Activated CD4-positive, alpha-beta T cell treated with anti-CD3 and anti-CD28 coated beads for 36 hours (primary cell): ENCODE results near the gene AGPAT3. TPM values are rescaled to one million over a fixed set of nuclear protein-coding genes. Genes with fewer than 3 reads are reported as not detected.

ENCODE experiments used
- ATAC-seq: fragments of 200-7000 bp; cut with Tn5 transposase; one replicate; pipeline ENCODE4 v1.10.0; 2021; ENCODE audit warnings: mild to moderate bottlenecking, moderate library complexity
- CTCF ChIA-PET: fragments of 350-600 bp; sonication (Branson Sonifier 250); formaldehyde crosslinking; loops from one replicate; lab custom pipeline; 2021; ENCODE audit warnings: antibody characterized with exemption; lab: Charles Lee
- POLR2A ChIA-PET: fragments of 350-600 bp; sonication (Branson Sonifier 250); formaldehyde crosslinking; loops from one replicate; lab custom pipeline; 2021; ENCODE audit warnings: antibody characterized with exemption, inconsistent platforms; lab: Charles Lee
- DNase-seq: peaks from one replicate; pipeline ENCODE4 v3.0.0-alpha.2; 2020
- H3K27ac Mint-ChIP-seq: one replicate; pipeline ENCODE4 v1.8.0; 2021; ENCODE audit warnings: mixed read lengths
- H3K27me3 Mint-ChIP-seq: one replicate; pipeline ENCODE4 v1.8.0; 2021; ENCODE audit warnings: mixed read lengths
- H3K36me3 Mint-ChIP-seq: one replicate; pipeline ENCODE4 v1.8.0; 2021; ENCODE audit warnings: low read depth, mixed read lengths
- H3K4me1 Mint-ChIP-seq: one replicate; pipeline ENCODE4 v1.8.0; 2021; ENCODE audit warnings: mixed read lengths
- H3K4me3 Mint-ChIP-seq: one replicate; pipeline ENCODE4 v1.8.0; 2021; ENCODE audit warnings: mild to moderate bottlenecking, moderate library complexity, mixed read lengths
- H3K9me3 Mint-ChIP-seq: one replicate; pipeline ENCODE4 v1.8.0; 2021; ENCODE audit warnings: low read depth, mixed read lengths
- intact Hi-C, 2 experiments: fragments of 100-400 bp; cut with DNase I in 1 of 2; cut with micrococcal nuclease in 1 of 2; formaldehyde crosslinking; loops; one replicate each; pipeline versions ENCODE4 v1.14.2 to v1.15.1; 2022 to 2024; cut with DNase I, micrococcal nuclease
- total RNA-seq, 2 experiments: library from RNA; stranded (reverse); gene quantifications; one replicate each; pipeline ENCODE4 v1.2.3, GENCODE V29; 2021

The AGPAT3 gene
- total RNA-seq, 2 experiments from 2014 or later = 73.5 to 90.7 TPM

DNA sequence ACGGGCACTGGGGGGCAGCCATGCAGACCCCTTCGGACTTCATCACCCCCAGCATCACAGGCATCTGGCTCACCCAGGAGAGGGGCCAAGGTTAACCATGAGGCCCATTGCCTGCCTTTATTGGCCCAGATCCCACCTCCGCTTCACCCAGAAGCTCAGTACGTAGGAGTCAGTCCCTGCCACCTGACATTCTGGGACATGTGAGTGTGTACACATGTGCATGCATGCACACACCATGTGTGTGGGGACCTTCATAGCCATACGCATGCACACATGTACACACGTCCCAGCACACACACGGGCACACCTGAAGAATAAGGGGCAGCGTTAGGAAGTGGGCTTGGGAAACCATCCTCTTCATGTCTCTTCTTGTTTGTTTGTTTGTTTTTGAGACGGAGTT lies 123.0 kb downstream of the AGPAT3 start:
- DNase-seq (no peak), ATAC-seq (no peak)
- H3K27me3 Mint-ChIP-seq = no peaks in the 10 kb centered on the region
- H3K27ac Mint-ChIP-seq = no peak overlapping the region
- ChIA-PET CTCF (interaction anchor here (0.6 to 1.2 kb wide), 2 partner anchors 31 to 47 kb away, joined by 3 read pairs; no protein-coding TSS in a partner anchor), POLR2A (no interaction called here)
- peaks cover 19% of the 10 kb centered on the region for H3K4me1 Mint-ChIP-seq
- no peak overlapping the region for H3K4me3 Mint-ChIP-seq
- no peaks in the 10 kb centered on the region for H3K9me3 Mint-ChIP-seq
- no peaks in the 10 kb centered on the region for H3K36me3 Mint-ChIP-seq
- intact Hi-C loops = no loop called here

DNA sequence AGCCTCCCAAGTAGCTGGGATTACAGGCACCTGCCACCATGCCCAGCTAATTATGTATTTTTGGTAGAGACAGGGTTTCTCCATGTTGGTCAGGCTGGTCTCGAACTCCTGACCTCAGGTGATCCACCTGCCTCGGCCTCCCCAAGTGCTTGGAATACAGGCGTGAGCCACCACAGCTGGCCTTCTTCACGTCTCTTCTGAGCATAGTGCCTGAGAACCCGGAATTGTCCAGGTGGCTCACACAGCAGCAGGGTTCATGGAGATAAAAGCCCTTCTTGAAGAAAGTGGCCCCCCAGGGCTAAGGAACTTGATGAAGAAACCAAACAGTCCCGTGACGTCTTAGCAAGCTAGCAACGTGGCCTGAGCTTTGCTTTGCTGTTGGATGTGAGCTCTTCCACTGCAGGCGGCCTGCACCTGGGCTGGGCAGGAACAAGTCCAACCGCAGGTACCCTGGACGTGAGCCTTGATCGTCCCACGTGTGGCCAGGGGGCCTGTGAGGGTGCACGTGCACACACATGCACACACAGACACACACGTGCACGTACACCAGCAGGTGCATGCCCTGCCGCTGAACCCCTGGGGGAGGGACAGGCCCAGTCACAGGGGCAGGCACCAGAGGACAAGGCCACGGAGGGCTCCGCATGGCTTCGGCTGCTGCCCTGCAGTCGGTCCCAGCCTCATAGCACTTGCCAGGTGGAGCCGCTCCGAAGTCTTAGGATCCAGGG lies 123.6 kb downstream of the AGPAT3 start:
- ChIA-PET POLR2A (no interaction called here), CTCF (interaction anchor here (0.6 to 1.2 kb wide), 3 partner anchors 31 to 1494 kb away, joined by 3 to 6 read pairs (median 3); no protein-coding TSS in a partner anchor)
- Mint-ChIP-seq H3K27me3 (no peaks in the 10 kb centered on the region), H3K36me3 (no peaks in the 10 kb centered on the region), H3K4me3 (no peak overlapping the region), H3K4me1 (peaks cover 17% of the 10 kb centered on the region), H3K27ac (no peak overlapping the region), H3K9me3 (no peaks in the 10 kb centered on the region)
- intact Hi-C loops = no loop called here
- DNase-seq (no peak), ATAC-seq (no peak)

DNA sequence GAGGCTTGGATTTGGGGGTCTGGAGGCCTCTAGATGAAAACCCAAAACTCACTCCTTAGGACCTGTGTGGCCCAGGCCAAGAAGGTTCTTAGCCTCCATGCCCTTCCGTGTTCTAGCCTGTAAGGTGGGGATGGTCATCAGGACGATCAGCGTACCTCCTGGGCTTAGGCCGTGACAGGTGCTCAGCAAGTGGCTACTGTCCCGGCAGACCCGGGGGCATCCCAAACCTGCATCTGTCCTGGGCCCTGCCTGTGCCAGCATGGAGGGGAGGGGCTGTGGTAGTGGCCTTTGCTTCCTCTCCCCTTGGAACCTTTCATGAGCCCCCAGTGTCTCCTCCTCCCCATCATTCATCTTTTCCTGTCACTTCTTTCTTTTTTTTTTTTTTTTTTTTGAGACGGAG lies 124.4 kb downstream of the AGPAT3 start:
- H3K27me3 Mint-ChIP-seq = no peaks in the 10 kb centered on the region
- ChIA-PET CTCF (no interaction called here), POLR2A (no interaction called here)
- H3K4me3 Mint-ChIP-seq = no peak overlapping the region
- no peak overlapping the region for H3K27ac Mint-ChIP-seq
- no peaks in the 10 kb centered on the region for H3K9me3 Mint-ChIP-seq
- H3K4me1 Mint-ChIP-seq = peaks cover 17% of the 10 kb centered on the region
- intact Hi-C loops = no loop called here
- ATAC-seq (no peak), DNase-seq (no peak)
- H3K36me3 Mint-ChIP-seq = no peaks in the 10 kb centered on the region

DNA sequence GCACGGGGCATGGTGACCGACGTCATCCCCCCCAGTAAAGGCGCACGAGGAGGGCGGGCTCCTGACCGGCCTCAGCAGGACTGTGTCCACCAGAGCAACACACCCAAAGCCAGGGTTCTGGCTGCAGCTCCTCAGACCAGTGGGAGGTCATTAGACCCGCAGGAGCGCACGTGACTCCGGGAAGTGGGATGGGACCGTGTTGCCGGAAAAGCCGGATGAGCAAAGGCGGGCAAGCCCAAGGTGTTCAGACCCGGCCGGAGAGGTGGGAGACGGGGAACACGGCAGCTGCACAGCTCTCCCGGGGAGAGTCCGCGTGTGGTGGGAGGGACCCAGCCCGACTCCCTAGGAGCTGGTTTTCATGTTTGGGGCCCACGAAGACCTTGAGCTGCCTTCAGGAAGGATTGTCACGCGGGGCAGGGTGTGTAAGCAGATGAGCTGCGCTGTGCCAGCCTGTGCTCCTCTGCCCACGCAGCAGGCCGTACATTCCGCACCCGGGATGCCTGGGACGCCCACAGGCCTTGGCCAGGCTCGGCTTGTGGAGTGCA lies 126.5 kb downstream of the AGPAT3 start:
- no peaks in the 10 kb centered on the region for H3K27me3 Mint-ChIP-seq
- DNase-seq (no peak), ATAC-seq (no peak)
- CTCF ChIA-PET = no interaction called here
- intact Hi-C loops = no loop called here
- POLR2A ChIA-PET = no interaction called here
- H3K27ac Mint-ChIP-seq = no peak overlapping the region
- no peaks in the 10 kb centered on the region for H3K9me3 Mint-ChIP-seq
- H3K36me3 Mint-ChIP-seq = no peaks in the 10 kb centered on the region
- H3K4me3 Mint-ChIP-seq = no peak overlapping the region
- peaks cover 3% of the 10 kb centered on the region for H3K4me1 Mint-ChIP-seq

DNA sequence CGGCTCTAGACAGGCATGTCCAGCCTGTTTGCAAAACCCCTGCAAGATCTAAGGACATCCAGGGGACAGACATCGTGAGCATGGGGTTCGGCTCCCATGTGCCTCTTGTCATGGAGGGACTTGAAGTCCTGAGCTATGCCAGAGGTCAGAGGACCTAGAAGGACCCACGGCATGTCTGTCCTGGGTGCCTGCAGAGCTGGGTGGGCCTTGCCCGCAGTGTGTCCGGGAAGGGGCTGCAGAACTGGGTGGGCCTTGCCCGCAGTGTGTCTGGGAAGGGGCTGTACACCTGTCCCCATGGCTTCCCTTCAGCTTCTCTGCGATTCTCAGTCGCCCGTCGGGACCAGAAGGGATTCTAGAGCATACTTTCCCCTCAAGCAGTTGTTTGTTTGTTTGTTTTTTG lies 127.1 kb downstream of the AGPAT3 start:
- ATAC-seq = no peak
- Mint-ChIP-seq H3K9me3 (no peaks in the 10 kb centered on the region), H3K27ac (no peak overlapping the region), H3K4me3 (no peak overlapping the region), H3K36me3 (no peaks in the 10 kb centered on the region), H3K27me3 (no peaks in the 10 kb centered on the region), H3K4me1 (no peaks in the 10 kb centered on the region)
- ChIA-PET POLR2A (no interaction called here), CTCF (no interaction called here)
- intact Hi-C loops = no loop called here
- no peak for DNase-seq

DNA sequence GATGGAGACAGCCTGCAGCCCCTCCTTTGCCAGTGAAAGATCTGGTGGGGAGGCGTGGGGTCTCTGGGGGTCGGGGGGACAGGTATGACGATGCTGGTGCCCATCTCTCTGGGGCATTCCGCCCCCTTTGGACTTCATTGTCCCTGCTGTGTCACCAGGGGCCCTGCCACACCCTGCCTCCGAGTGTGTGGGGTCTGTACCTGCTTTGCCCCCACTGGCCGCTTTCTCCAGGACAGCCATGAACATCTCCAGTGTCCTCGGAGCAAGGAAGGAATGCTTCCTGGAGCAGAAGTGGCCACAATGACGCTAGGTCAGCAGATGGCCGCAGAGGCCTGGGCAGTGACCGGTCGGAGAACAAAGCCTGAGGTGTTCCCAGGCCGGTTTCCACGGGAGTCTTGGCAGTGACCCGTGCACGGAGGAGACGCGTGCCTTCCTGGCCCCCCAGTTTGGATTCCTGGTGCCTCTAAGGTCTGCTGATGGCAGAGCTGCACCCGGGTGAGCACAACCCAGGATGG lies 128.5 kb downstream of the AGPAT3 start:
- Mint-ChIP-seq H3K36me3 (no peaks in the 10 kb centered on the region), H3K4me3 (no peak overlapping the region), H3K27ac (no peak overlapping the region), H3K9me3 (no peaks in the 10 kb centered on the region), H3K4me1 (no peaks in the 10 kb centered on the region), H3K27me3 (no peaks in the 10 kb centered on the region)
- CTCF ChIA-PET = no interaction called here
- intact Hi-C loops = no loop called here
- no peak for DNase-seq
- ATAC-seq = no peak
- POLR2A ChIA-PET = no interaction called here

DNA sequence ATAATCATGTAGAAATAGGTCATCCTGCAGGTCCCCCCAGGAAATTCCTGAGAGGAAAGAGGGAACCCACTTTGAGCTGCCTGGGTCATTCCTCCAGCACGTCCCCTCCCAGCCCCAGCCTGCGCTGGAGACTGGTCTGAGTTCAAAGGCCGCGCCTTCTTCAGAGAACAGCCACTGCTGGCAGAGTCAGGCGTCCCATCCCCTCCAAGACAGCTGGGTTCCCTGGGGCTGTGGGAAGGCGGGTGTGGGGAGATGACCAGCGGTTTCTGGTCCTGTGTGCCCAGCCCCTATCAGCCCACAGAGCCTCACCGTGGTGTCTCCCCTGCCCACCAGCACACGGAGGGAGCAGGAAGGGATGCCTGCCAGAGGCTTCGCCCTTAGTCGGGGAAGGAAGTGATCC lies 129.1 kb downstream of the AGPAT3 start:
- H3K36me3 Mint-ChIP-seq = no peaks in the 10 kb centered on the region
- H3K27me3 Mint-ChIP-seq = no peaks in the 10 kb centered on the region
- H3K4me3 Mint-ChIP-seq = no peak overlapping the region
- ATAC-seq (no peak), DNase-seq (no peak)
- no peak overlapping the region for H3K27ac Mint-ChIP-seq
- POLR2A ChIA-PET = no interaction called here
- CTCF ChIA-PET = interaction anchor here (0.8 kb wide), 1 partner anchor 19 kb away, joined by 3 read pairs; no protein-coding TSS in a partner anchor
- no peaks in the 10 kb centered on the region for H3K4me1 Mint-ChIP-seq
- no peaks in the 10 kb centered on the region for H3K9me3 Mint-ChIP-seq
- intact Hi-C loops = no loop called here

DNA sequence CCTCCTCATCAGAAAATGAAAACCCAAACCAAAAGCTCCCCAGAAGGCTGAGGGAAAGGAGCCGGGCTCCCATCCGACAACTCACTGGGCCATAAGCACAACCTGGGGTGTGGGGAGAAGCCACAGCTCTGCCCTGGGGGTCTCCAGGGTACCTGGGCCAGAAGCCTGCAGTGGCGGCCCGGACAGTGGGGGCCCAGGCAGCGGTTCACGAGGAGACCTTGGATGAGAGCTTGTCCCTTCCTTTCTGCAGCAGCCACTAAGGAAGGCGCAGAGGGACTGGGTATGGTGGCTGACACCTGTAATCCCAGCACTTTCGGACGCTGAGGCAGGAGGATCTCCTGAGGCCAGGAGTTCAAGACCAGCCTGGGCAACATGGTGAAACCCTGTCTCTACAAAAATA lies 129.6 kb downstream of the AGPAT3 start:
- intact Hi-C loops = no loop called here

GRCh38 chr21:43995521-43996105 lies 130.6 kb downstream of the AGPAT3 start:
- no peak overlapping the region for H3K4me3 Mint-ChIP-seq
- ATAC-seq (no peak), DNase-seq (no peak)
- ChIA-PET CTCF (interaction anchor here (0.7 kb wide), 1 partner anchor 25 kb away, joined by 3 read pairs; no protein-coding TSS in a partner anchor), POLR2A (no interaction called here)
- intact Hi-C loops = loop anchor here in 1 of 2 experiments (1.0 kb wide), 1 partner anchor 36 kb away; no protein-coding TSS in a partner anchor
- no peak overlapping the region for H3K27ac Mint-ChIP-seq
- H3K27me3 Mint-ChIP-seq = no peaks in the 10 kb centered on the region
- H3K4me1 Mint-ChIP-seq = no peaks in the 10 kb centered on the region
- no peaks in the 10 kb centered on the region for H3K36me3 Mint-ChIP-seq
- no peaks in the 10 kb centered on the region for H3K9me3 Mint-ChIP-seq

More for the DNA sequence above, 129.6 kb downstream of the AGPAT3 start:
- ChIA-PET CTCF (interaction anchor here (0.8 kb wide), 1 partner anchor 19 kb away, joined by 3 read pairs; no protein-coding TSS in a partner anchor), POLR2A (no interaction called here)
- Mint-ChIP-seq H3K27me3 (no peaks in the 10 kb centered on the region), H3K9me3 (no peaks in the 10 kb centered on the region), H3K27ac (no peak overlapping the region), H3K4me3 (no peak overlapping the region), H3K4me1 (no peaks in the 10 kb centered on the region), H3K36me3 (no peaks in the 10 kb centered on the region)
- ATAC-seq (no peak), DNase-seq (no peak)

GRCh38 chr21:43997766-43998742 lies 133.0 kb downstream of the AGPAT3 start:
- H3K36me3 Mint-ChIP-seq = no peaks in the 10 kb centered on the region
- ChIA-PET POLR2A (no interaction called here), CTCF (no interaction called here)

DNA sequence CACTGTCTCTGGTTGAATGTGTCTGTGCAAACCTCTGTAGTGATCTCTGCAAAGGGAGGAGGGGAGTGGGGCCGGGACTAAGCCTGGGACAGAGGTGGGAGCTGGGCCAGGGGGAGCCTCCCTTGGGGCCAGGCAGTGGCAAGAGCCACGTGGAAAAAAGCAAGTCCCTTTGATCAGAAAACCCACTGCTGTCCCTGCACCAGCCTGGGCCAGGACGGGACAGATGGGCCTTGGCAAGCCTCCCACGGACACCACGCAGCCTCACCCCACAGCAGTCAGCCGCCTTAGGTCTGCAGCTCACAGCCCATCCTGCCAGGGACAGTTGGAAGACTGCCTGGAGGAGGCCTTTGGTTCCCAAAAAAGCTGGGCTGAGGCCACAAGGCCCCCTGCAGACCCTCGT lies 135.3 kb downstream of the AGPAT3 start:
- H3K27ac Mint-ChIP-seq = no peak overlapping the region
- no peaks in the 10 kb centered on the region for H3K36me3 Mint-ChIP-seq
- H3K4me1 Mint-ChIP-seq = no peaks in the 10 kb centered on the region
- CTCF ChIA-PET = no interaction called here
- H3K27me3 Mint-ChIP-seq = no peaks in the 10 kb centered on the region
- no peaks in the 10 kb centered on the region for H3K9me3 Mint-ChIP-seq
- POLR2A ChIA-PET = no interaction called here
- DNase-seq (no peak), ATAC-seq (no peak)
- H3K4me3 Mint-ChIP-seq = no peak overlapping the region
- intact Hi-C loops = no loop called here

More at GRCh38 chr21:43997766-43998742, 133.0 kb downstream of the AGPAT3 start:
- DNase-seq (no peak), ATAC-seq (no peak)
- H3K4me3 Mint-ChIP-seq = no peak overlapping the region
- no peaks in the 10 kb centered on the region for H3K9me3 Mint-ChIP-seq
- H3K27ac Mint-ChIP-seq = no peak overlapping the region
- no peaks in the 10 kb centered on the region for H3K27me3 Mint-ChIP-seq
- H3K4me1 Mint-ChIP-seq = no peaks in the 10 kb centered on the region
- intact Hi-C loops = no loop called here
